Neural cell (in vitro differentiated cells): Measurements from ENCODE around the gene LDLRAD4. TPM values are rescaled to one million over a fixed set of nuclear protein-coding genes. Genes with fewer than 3 reads are reported as not detected.

Source experiments
- H2AFZ ChIP-seq: fragments of 200-600, 300-800 bp; sonication (generic), shearing (Covaris generic); 2 replicates; pipeline ENCODE4 v1.6.0; 2014; ENCODE audit warnings: low read depth, mild to moderate bottlenecking, antibody characterized with exemption, low read length, moderate library complexity
- H3F3A ChIP-seq: fragments of 200-600 bp; shearing (Covaris generic); 2 replicates; pipeline ENCODE4 v1.6.1; 2016; ENCODE audit warnings: mild to moderate bottlenecking, moderate library complexity, mixed read lengths, antibody characterized with exemption, low read length; ENCODE audit not compliant: insufficient read depth, poor library complexity, severe bottlenecking
- H3K27ac ChIP-seq: fragments of 200-600, 300-800 bp; sonication (generic), shearing (Covaris generic); 2 replicates; pipeline ENCODE4 v1.5.1; 2014; ENCODE audit warnings: mild to moderate bottlenecking, low read length, moderate library complexity
- H3K27me3 ChIP-seq: fragments of 300-800, 200-600 bp; sonication (generic), shearing (Covaris generic); 2 replicates; pipeline ENCODE4 v1.6.0; 2014; ENCODE audit warnings: mild to moderate bottlenecking, low read depth, low read length, moderate library complexity; ENCODE audit not compliant: insufficient read depth
- H3K36me3 ChIP-seq: fragments of 300-800, 200-600 bp; sonication (generic), shearing (Covaris generic); 2 replicates; pipeline ENCODE4 v1.5.1; 2014; ENCODE audit warnings: mild to moderate bottlenecking, antibody characterized with exemption, low read length, moderate library complexity; ENCODE audit not compliant: insufficient read depth
- H3K4me2 ChIP-seq: fragments of 300-800, 200-600 bp; sonication (generic), shearing (Covaris generic); 2 replicates; pipeline ENCODE4 v1.6.0; 2014; ENCODE audit warnings: mild to moderate bottlenecking, low read length
- H3K4me3 ChIP-seq: fragments of 300-800, 200-600 bp; sonication (generic), shearing (Covaris generic); 2 replicates; pipeline ENCODE4 v1.5.1; 2014; ENCODE audit warnings: mild to moderate bottlenecking, low read length, moderate library complexity
- H3K79me2 ChIP-seq: fragments of 200-600 bp; shearing (Covaris generic); replicated peaks from 2 replicates; pipeline ENCODE4 v1.6.0; 2014; ENCODE audit warnings: mild to moderate bottlenecking, low read length, moderate library complexity; ENCODE audit not compliant: insufficient read depth
- H3K9ac ChIP-seq: fragments of 300-800, 200-600 bp; sonication (generic), shearing (Covaris generic); 2 replicates; pipeline ENCODE4 v1.6.1; 2016; ENCODE audit warnings: mild to moderate bottlenecking, low read length, mixed read lengths
- H3K9me2 ChIP-seq: fragments of 200-600 bp; shearing (Covaris generic); 2 replicates; pipeline ENCODE4 v1.6.1; 2016; ENCODE audit warnings: mild to moderate bottlenecking, low read length, mixed read lengths; ENCODE audit not compliant: insufficient read depth
- H3K9me3 ChIP-seq: fragments of 200-600, 300-800 bp; sonication (generic), shearing (Covaris generic); 2 replicates; pipeline ENCODE4 v1.6.1; 2016; ENCODE audit warnings: mild to moderate bottlenecking, mixed run types, low read length, moderate library complexity, mixed read lengths
- H4K20me1 ChIP-seq: fragments of 200-600 bp; shearing (Covaris generic); 2 replicates; pipeline ENCODE4 v1.6.1; 2016; ENCODE audit warnings: mild to moderate bottlenecking, mixed run types; ENCODE audit not compliant: insufficient read depth
- EP300 ChIP-seq: fragments of 450-650 bp; conservative IDR thresholded peaks from 2 replicates; pipeline ENCODE4 v1.6.1; 2014; ENCODE audit warnings: antibody characterized with exemption, mild to moderate bottlenecking, moderate library complexity; ENCODE audit not compliant: poor library complexity, severe bottlenecking
- EZH2 ChIP-seq: fragments of 200-600, 300-800 bp; shearing (Covaris generic), sonication (generic); IDR thresholded peaks from 2 replicates; pipeline ENCODE4 v1.6.1; 2014; ENCODE audit warnings: antibody characterized with exemption, low read length, borderline replicate concordance, mild to moderate bottlenecking; ENCODE audit not compliant: insufficient read depth, poor library complexity, severe bottlenecking
- MXI1 ChIP-seq: fragments of 450-650 bp; conservative IDR thresholded peaks from 2 replicates; pipeline ENCODE4 v1.6.1; 2014; ENCODE audit warnings: antibody characterized with exemption, mild to moderate bottlenecking; ENCODE audit not compliant: poor library complexity, severe bottlenecking
- POLR2AphosphoS5 ChIP-seq: IDR thresholded peaks from 2 replicates; pipeline ENCODE4 v1.6.1; 2012
- RAD21 ChIP-seq: fragments of 450-650 bp; conservative IDR thresholded peaks from 2 replicates; pipeline ENCODE4 v1.6.1; 2014; ENCODE audit warnings: antibody characterized with exemption, mild to moderate bottlenecking, moderate library complexity
- REST ChIP-seq: IDR thresholded peaks from 2 replicates; pipeline ENCODE4 v1.6.1; 2012; ENCODE audit warnings: borderline replicate concordance
- SMC3 ChIP-seq: fragments of 450-650 bp; conservative IDR thresholded peaks from 2 replicates; pipeline ENCODE4 v1.6.1; 2014; ENCODE audit warnings: antibody characterized with exemption, mild to moderate bottlenecking, moderate library complexity; ENCODE audit not compliant: poor library complexity
- TAF1 ChIP-seq: IDR thresholded peaks from 2 replicates; pipeline ENCODE4 v1.6.1; 2012; ENCODE audit warnings: low read depth
- polyA plus RNA-seq: library from polyadenylated mRNA; depleted of rRNA; stranded (reverse); fragments of >200 nt; gene quantifications from 2 replicates; pipeline ENCODE4 v1.2.3, GENCODE V29; 2014
- TF ChIP-seq, protein P1 (sequence below): fragments of 450-650 bp; IDR thresholded peaks from 2 replicates; pipeline ENCODE4 v1.5.1; 2014; ENCODE audit warnings: antibody characterized with exemption, mild to moderate bottlenecking, moderate library complexity; ENCODE audit not compliant: poor library complexity, severe bottlenecking

Gene LDLRAD4
- polyA plus RNA-seq, 1 donor from 2014 or later: 3.7 TPM

GRCh38 chr18:13436576-13436975 is 218.0 kb downstream of the LDLRAD4 start:
- Histone ChIP-seq H3K79me2 (no peaks in the 10 kb centered on the region), H3K36me3 (no peaks in the 10 kb centered on the region), H2AFZ (no peak overlapping the region), H4K20me1 (no peaks in the 10 kb centered on the region), H3K4me2 (no peak overlapping the region), H3K9ac (no peak overlapping the region), H3K27ac (no peak overlapping the region), H3F3A (no peaks in the 10 kb centered on the region), H3K9me3 (no peaks in the 10 kb centered on the region), H3K27me3 (no peaks in the 10 kb centered on the region), H3K9me2 (no peaks in the 10 kb centered on the region), H3K4me3 (no peak overlapping the region)
- TF ChIP-seq, protein P1, sequence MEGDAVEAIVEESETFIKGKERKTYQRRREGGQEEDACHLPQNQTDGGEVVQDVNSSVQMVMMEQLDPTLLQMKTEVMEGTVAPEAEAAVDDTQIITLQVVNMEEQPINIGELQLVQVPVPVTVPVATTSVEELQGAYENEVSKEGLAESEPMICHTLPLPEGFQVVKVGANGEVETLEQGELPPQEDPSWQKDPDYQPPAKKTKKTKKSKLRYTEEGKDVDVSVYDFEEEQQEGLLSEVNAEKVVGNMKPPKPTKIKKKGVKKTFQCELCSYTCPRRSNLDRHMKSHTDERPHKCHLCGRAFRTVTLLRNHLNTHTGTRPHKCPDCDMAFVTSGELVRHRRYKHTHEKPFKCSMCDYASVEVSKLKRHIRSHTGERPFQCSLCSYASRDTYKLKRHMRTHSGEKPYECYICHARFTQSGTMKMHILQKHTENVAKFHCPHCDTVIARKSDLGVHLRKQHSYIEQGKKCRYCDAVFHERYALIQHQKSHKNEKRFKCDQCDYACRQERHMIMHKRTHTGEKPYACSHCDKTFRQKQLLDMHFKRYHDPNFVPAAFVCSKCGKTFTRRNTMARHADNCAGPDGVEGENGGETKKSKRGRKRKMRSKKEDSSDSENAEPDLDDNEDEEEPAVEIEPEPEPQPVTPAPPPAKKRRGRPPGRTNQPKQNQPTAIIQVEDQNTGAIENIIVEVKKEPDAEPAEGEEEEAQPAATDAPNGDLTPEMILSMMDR: no peak
- TF ChIP-seq REST: no peak
- TF ChIP-seq MXI1: no peak
- TF ChIP-seq EZH2: no peak
- TF ChIP-seq TAF1: no peak
- no peak for TF ChIP-seq EP300
- TF ChIP-seq SMC3: no peak
- no peak for TF ChIP-seq RAD21
- TF ChIP-seq POLR2AphosphoS5: no peak

DNA sequence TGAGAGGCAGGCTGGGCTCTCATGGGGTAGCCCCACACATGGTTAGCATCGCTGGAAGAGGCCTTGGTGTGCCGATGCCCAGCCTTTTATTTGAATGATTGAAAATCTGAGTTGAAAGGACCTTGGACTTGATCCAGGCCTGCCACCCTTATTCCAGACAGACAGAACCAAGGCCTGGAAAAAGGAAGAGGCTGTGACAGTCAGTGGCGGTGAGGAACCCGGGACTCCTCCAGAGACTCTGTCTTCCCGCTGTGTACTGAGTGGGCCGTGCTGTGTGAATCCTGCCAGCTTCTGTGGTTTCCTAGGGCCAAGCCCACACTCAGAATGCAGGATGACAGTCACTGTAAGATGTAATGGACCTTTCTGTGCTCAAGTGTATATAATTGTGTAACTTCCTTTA is 218.5 kb downstream of the LDLRAD4 start:
- no peaks in the 10 kb centered on the region for H3K9me2 ChIP-seq
- H3K9ac ChIP-seq: no peak overlapping the region
- H3K27ac ChIP-seq: no peak overlapping the region
- H3K9me3 ChIP-seq: no peaks in the 10 kb centered on the region
- H3K4me2 ChIP-seq: no peak overlapping the region
- no peak overlapping the region for H2AFZ ChIP-seq
- no peaks in the 10 kb centered on the region for H3F3A ChIP-seq
- no peaks in the 10 kb centered on the region for H3K79me2 ChIP-seq
- TF ChIP-seq TAF1: no peak
- TF ChIP-seq REST: no peak
- TF ChIP-seq SMC3: no peak
- no peak for TF ChIP-seq POLR2AphosphoS5
- TF ChIP-seq, protein P1: no peak
- no peak for TF ChIP-seq EP300
- no peak for TF ChIP-seq RAD21
- no peak for TF ChIP-seq MXI1
- TF ChIP-seq EZH2: no peak
- H4K20me1 ChIP-seq: no peaks in the 10 kb centered on the region
- no peak overlapping the region for H3K4me3 ChIP-seq
- no peaks in the 10 kb centered on the region for H3K36me3 ChIP-seq
- no peaks in the 10 kb centered on the region for H3K27me3 ChIP-seq
